MM.1S (cell line): ENCODE data around the gene KCNC1.

Experiments
- DNase-seq: peaks from one replicate; pipeline ENCODE4 v3.0.0-alpha.2; 2015
- H2AFZ ChIP-seq: fragments of 300-600 bp; sonication (generic); 2 replicates; pipeline ENCODE4 v1.6.0; 2016; ENCODE audit warnings: antibody characterized with exemption, low read length
- H3F3A ChIP-seq: fragments of 300-600 bp; sonication (generic); 2 replicates; pipeline ENCODE4 v1.6.1; 2016; ENCODE audit warnings: mild to moderate bottlenecking, antibody characterized with exemption, low read length, moderate library complexity, mixed read lengths; ENCODE audit not compliant: insufficient read depth
- H3K27ac ChIP-seq: fragments of 300-600 bp; sonication (generic); 2 replicates; pipeline ENCODE4 v1.5.1; 2016; ENCODE audit warnings: mild to moderate bottlenecking, low read length
- H3K27me3 ChIP-seq: fragments of 300-600 bp; sonication (generic); replicated peaks from 2 replicates; pipeline ENCODE4 v1.6.0; 2016; ENCODE audit warnings: low read length; ENCODE audit not compliant: insufficient read depth
- H3K36me3 ChIP-seq: fragments of 300-600 bp; sonication (generic); replicated peaks from 2 replicates; pipeline ENCODE4 v1.6.1; 2016; ENCODE audit warnings: mild to moderate bottlenecking, low read length, mixed read lengths; ENCODE audit not compliant: insufficient read depth
- H3K4me1 ChIP-seq: fragments of 300-600 bp; sonication (generic); 2 replicates; pipeline ENCODE4 v1.6.1; 2016; ENCODE audit warnings: low read length, mixed read lengths
- H3K4me2 ChIP-seq: fragments of 300-600 bp; sonication (generic); 2 replicates; pipeline ENCODE4 v1.6.0; 2016; ENCODE audit warnings: low read depth, low read length
- H3K4me3 ChIP-seq: fragments of 300-600 bp; sonication (generic); 2 replicates; pipeline ENCODE4 v1.5.1; 2016; ENCODE audit warnings: low read length, mixed read lengths
- H3K79me2 ChIP-seq: fragments of 300-600 bp; sonication (generic); 2 replicates; pipeline ENCODE4 v1.6.1; 2016; ENCODE audit warnings: mixed run types, low read length, mixed read lengths
- H3K9ac ChIP-seq: fragments of 300-600 bp; sonication (generic); 2 replicates; pipeline ENCODE4 v1.6.1; 2016; ENCODE audit warnings: low read length, mixed read lengths
- H3K9me2 ChIP-seq: fragments of 300-600 bp; sonication (generic); replicated peaks from 2 replicates; pipeline ENCODE4 v1.6.1; 2016; ENCODE audit warnings: mild to moderate bottlenecking, low read length, mixed read lengths; ENCODE audit not compliant: insufficient read depth
- H3K9me3 ChIP-seq: fragments of 300-600 bp; sonication (generic); replicated peaks from 2 replicates; pipeline ENCODE4 v1.6.1; 2016; ENCODE audit warnings: mild to moderate bottlenecking, low read length, mixed read lengths; ENCODE audit not compliant: insufficient read depth
- H4K20me1 ChIP-seq: fragments of 300-600 bp; sonication (generic); 2 replicates; pipeline ENCODE4 v1.6.1; 2016; ENCODE audit warnings: mild to moderate bottlenecking, low read length, moderate library complexity, mixed read lengths; ENCODE audit not compliant: insufficient read depth
- EZH2 ChIP-seq: fragments of 300-600 bp; sonication (generic); optimal IDR thresholded peaks from 2 replicates; pipeline ENCODE3; 2017; ENCODE audit warnings: low read depth, mild to moderate bottlenecking, antibody characterized with exemption, low read length, mixed read lengths
- EZH2phosphoT487 ChIP-seq: fragments of 300-600 bp; sonication (generic); IDR thresholded peaks from 2 replicates; pipeline ENCODE4 v1.6.1; 2018; ENCODE audit warnings: antibody characterized with exemption, low read length
- TF ChIP-seq, protein P1 (sequence below): fragments of 300-600 bp; sonication (generic); IDR thresholded peaks from 2 replicates; pipeline ENCODE4 v1.5.1; 2016; ENCODE audit warnings: antibody characterized with exemption, low read length, mixed read lengths

The KCNC1 gene

DNA sequence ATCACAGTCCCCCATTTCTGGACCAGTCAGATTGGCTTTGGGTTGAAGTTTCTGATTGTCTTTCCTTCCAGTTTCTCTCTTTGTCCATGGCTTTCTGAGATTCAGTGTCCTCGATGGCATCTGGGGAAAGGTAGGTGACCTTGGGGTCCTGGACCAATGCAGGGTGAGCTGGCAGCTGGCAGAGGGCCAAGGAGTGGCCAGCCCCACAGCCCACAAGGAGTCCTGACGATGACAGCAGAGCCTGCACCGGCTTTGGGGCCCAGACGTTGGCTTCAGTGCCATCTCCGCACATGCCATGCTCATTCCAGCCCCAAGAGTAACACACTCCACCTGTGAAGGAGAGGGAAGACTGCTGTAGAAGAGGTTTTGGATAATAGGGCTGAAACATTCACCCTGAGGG is 53.5 kb downstream of the KCNC1 start:
- Histone ChIP-seq H3F3A (no peaks in the 10 kb centered on the region), H3K9me2 (no peaks in the 10 kb centered on the region), H3K79me2 (no peaks in the 10 kb centered on the region), H3K27ac (no peak overlapping the region), H2AFZ (no peak overlapping the region), H3K36me3 (no peaks in the 10 kb centered on the region), H3K4me1 (no peaks in the 10 kb centered on the region), H3K4me2 (no peak overlapping the region), H3K4me3 (no peak overlapping the region), H4K20me1 (no peaks in the 10 kb centered on the region), H3K9ac (no peak overlapping the region), H3K27me3 (no peaks in the 10 kb centered on the region), H3K9me3 (no peaks in the 10 kb centered on the region)
- no peak for DNase-seq
- no peak for TF ChIP-seq EZH2
- TF ChIP-seq, protein P1, sequence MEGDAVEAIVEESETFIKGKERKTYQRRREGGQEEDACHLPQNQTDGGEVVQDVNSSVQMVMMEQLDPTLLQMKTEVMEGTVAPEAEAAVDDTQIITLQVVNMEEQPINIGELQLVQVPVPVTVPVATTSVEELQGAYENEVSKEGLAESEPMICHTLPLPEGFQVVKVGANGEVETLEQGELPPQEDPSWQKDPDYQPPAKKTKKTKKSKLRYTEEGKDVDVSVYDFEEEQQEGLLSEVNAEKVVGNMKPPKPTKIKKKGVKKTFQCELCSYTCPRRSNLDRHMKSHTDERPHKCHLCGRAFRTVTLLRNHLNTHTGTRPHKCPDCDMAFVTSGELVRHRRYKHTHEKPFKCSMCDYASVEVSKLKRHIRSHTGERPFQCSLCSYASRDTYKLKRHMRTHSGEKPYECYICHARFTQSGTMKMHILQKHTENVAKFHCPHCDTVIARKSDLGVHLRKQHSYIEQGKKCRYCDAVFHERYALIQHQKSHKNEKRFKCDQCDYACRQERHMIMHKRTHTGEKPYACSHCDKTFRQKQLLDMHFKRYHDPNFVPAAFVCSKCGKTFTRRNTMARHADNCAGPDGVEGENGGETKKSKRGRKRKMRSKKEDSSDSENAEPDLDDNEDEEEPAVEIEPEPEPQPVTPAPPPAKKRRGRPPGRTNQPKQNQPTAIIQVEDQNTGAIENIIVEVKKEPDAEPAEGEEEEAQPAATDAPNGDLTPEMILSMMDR, result no peak
- no peak for TF ChIP-seq EZH2phosphoT487

DNA sequence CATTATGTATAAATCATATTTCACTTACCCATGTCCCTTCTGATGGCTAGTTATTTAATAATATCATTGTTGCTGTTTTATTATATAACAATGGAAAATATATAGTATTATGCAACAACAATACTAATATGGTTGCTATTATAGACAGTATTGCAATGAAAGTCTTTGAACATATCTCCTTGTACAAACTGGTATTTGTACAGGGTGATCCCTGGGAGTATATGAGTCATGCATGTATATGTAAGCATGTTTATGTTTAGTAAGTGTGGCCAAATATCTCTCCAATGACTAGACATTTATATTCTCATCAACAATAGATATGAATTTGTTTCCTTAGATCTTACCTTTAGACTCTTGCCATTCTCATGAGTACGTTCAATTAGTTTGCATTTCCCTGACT is 55.9 kb downstream of the KCNC1 start:
- Histone ChIP-seq H3K9ac (no peak overlapping the region), H3F3A (no peaks in the 10 kb centered on the region), H3K27ac (no peak overlapping the region), H3K9me2 (no peaks in the 10 kb centered on the region), H3K36me3 (no peaks in the 10 kb centered on the region), H3K9me3 (no peaks in the 10 kb centered on the region), H3K27me3 (no peaks in the 10 kb centered on the region), H3K79me2 (no peaks in the 10 kb centered on the region), H3K4me1 (no peaks in the 10 kb centered on the region), H4K20me1 (no peaks in the 10 kb centered on the region), H3K4me2 (no peak overlapping the region), H2AFZ (no peak overlapping the region), H3K4me3 (no peak overlapping the region)
- no peak for DNase-seq
- TF ChIP-seq EZH2phosphoT487, result no peak
- no peak for TF ChIP-seq EZH2
- TF ChIP-seq, protein P1, result no peak

DNA sequence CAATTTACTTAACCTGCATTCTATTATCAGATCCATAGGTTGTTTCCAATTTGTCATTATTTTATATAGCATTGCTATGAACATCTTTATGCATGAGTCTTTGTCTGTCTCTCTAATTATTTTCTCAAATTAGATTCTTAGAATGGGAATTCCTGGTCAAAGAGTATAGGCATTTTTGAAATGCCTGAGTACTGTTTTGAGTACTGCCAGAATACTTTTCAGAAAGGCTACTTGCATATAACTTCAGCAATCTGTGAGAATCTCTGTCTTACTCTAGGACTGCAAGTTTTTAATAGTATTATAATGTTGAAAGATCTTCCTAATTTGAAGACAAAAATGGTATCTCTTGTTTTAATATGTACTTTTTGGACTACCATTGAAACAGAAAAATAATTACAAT is 56.6 kb downstream of the KCNC1 start:
- H4K20me1 ChIP-seq, result no peaks in the 10 kb centered on the region
- no peak overlapping the region for H3K4me3 ChIP-seq
- H3K9me2 ChIP-seq, result no peaks in the 10 kb centered on the region
- no peak overlapping the region for H3K4me2 ChIP-seq
- no peaks in the 10 kb centered on the region for H3F3A ChIP-seq
- no peaks in the 10 kb centered on the region for H3K79me2 ChIP-seq
- H3K4me1 ChIP-seq, result no peaks in the 10 kb centered on the region
- TF ChIP-seq EZH2 (no peak), EZH2phosphoT487 (no peak)
- TF ChIP-seq, protein P1, result no peak
- no peaks in the 10 kb centered on the region for H3K27me3 ChIP-seq
- no peak overlapping the region for H3K9ac ChIP-seq
- H2AFZ ChIP-seq, result no peak overlapping the region
- no peak for DNase-seq
- no peak overlapping the region for H3K27ac ChIP-seq
- H3K36me3 ChIP-seq, result no peaks in the 10 kb centered on the region
- H3K9me3 ChIP-seq, result no peaks in the 10 kb centered on the region
